Measurements from ENCODE around the gene MPZL1. TPM values are rescaled to one million over a fixed set of nuclear protein-coding genes. Genes with fewer than 3 reads are reported as not detected.
"Not testable (repeated sequence)": the region's sequence is repeated elsewhere in the genome, so short reads cannot be mapped to it uniquely, and the experiment has no call there.

The MPZL1 gene
- total RNA-seq, 1 donor from 2014 or later: 184 TPM

- no peak for FAIRE-seq
- no peak for DNase-seq (ENCODE audit: low spot score in 2 of 2)
These were observed 80.5 kb downstream of the MPZL1 start for GRCh38 chr1:167802235-167802634.

GRCh38 chr1:167803358-167804207 lies 81.8 kb downstream of the MPZL1 start:
- no peak for FAIRE-seq
- DNase-seq (ENCODE audit: low spot score in 2 of 2): peak; percentile 75 to 86

GRCh38 chr1:167805041-167805556 lies 83.3 kb downstream of the MPZL1 start:
- DNase-seq (ENCODE audit: low spot score in 2 of 2) (no peak), FAIRE-seq (no peak)

GRCh38 chr1:167806235-167806634 lies 84.5 kb downstream of the MPZL1 start:
- not testable (repeated sequence) for DNase-seq (ENCODE audit: low spot score in 2 of 2); FAIRE-seq

- not testable (repeated sequence) for FAIRE-seq; DNase-seq (ENCODE audit: low spot score in 2 of 2)
These were observed 84.9 kb downstream of the MPZL1 start for GRCh38 chr1:167806676-167807075.

- FAIRE-seq (no peak), DNase-seq (ENCODE audit: low spot score in 2 of 2) (no peak)
These were observed 86.3 kb downstream of the MPZL1 start for GRCh38 chr1:167808104-167808503.

- DNase-seq (ENCODE audit: low spot score in 2 of 2): no peak
- peak; percentile 10 for FAIRE-seq
These were observed 86.9 kb downstream of the MPZL1 start for GRCh38 chr1:167808690-167809089.

- FAIRE-seq (no peak), DNase-seq (ENCODE audit: low spot score in 2 of 2) (no peak)
These were observed 91.2 kb downstream of the MPZL1 start for GRCh38 chr1:167812972-167813371.

- no peak for DNase-seq (ENCODE audit: low spot score in 2 of 2)
- no peak for FAIRE-seq
These were observed 93.9 kb downstream of the MPZL1 start for GRCh38 chr1:167815650-167816049.

- DNase-seq (ENCODE audit: low spot score in 2 of 2) (peak; percentile 45 to 80), FAIRE-seq (no peak)
These were observed 98.3 kb downstream of the MPZL1 start for GRCh38 chr1:167819849-167820683.

- DNase-seq (ENCODE audit: low spot score in 2 of 2) (no peak), FAIRE-seq (no peak)
These were observed 99.0 kb downstream of the MPZL1 start for GRCh38 chr1:167820684-167821355.

GRCh38 chr1:167821356-167821685 lies 99.5 kb downstream of the MPZL1 start:
- FAIRE-seq: no peak

GRCh38 chr1:167821969-167822685 lies 100.3 kb downstream of the MPZL1 start:
- DNase-seq (ENCODE audit: low spot score in 2 of 2) (no peak), FAIRE-seq (no peak)

More at GRCh38 chr1:167821356-167821685, 99.5 kb downstream of the MPZL1 start:
- DNase-seq (ENCODE audit: low spot score in 2 of 2): no peak

- no peak for FAIRE-seq
These were observed 102.5 kb downstream of the MPZL1 start for GRCh38 chr1:167824163-167824794.

GRCh38 chr1:167825419-167826079 lies 103.8 kb downstream of the MPZL1 start:
- FAIRE-seq: no peak

More at GRCh38 chr1:167824163-167824794, 102.5 kb downstream of the MPZL1 start:
- DNase-seq (ENCODE audit: low spot score in 2 of 2): no peak

GRCh38 chr1:167826127-167826526 lies 104.3 kb downstream of the MPZL1 start:
- DNase-seq (ENCODE audit: low spot score in 2 of 2) (no peak), FAIRE-seq (no peak)

More at GRCh38 chr1:167825419-167826079, 103.8 kb downstream of the MPZL1 start:
- DNase-seq (ENCODE audit: low spot score in 2 of 2): no peak

GRCh38 chr1:167829868-167830267 lies 108.1 kb downstream of the MPZL1 start:
- FAIRE-seq (no peak), DNase-seq (ENCODE audit: low spot score in 2 of 2) (no peak)

GRCh38 chr1:167830668-167831067 lies 108.9 kb downstream of the MPZL1 start:
- not testable (repeated sequence) for FAIRE-seq; DNase-seq (ENCODE audit: low spot score in 2 of 2)

- DNase-seq (ENCODE audit: low spot score in 2 of 2): no peak
- FAIRE-seq: no peak
These were observed 110.9 kb downstream of the MPZL1 start for GRCh38 chr1:167832693-167833092.
